ENCODE measurements around the gene F10. TPM values are rescaled to one million over a fixed set of nuclear protein-coding genes. Genes with fewer than 3 reads are reported as not detected.

F10 gene
- total RNA-seq, 3 donors from 2014 or later (not counting 1 experiment from before 2014, with no cell fraction given): not detected

DNA sequence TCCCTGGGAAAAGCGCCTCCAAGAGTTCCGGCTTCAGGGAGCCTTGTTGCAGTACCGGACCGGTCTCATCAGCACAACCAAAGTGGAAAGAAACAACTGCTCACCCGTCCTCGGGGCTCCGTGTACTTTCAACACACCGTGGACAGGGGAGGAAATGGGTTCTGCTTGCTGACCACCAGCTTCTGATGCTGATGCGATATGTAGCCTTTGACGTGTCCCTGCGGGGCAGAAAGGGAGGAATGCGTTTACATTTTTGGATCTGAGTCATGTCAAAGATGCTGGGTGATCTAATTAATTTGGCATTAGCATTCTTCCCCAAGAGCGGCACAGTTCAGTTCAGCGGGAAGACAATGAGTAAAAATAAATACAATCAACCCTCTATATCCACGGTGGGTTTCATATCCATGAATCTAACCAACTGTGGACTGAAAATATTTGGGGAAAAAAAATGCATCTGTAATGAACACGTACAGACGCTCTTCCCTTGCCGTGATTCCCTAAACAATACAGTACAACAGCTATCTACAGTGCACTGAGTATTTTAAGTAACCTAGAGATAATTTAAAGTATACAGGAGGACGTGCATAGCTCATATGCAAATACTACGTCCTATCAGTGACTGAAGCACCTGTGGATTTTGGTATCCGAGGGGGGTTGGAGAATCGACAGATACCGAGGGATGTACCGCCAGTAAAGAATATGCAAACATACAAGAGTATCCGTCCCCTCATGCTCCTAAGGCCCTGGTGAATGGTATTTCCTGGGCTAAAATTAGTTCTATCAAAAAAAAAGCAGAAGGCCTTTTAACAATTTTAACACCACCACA is 55.7 kb downstream of the F10 start:
- DNase-seq (no peak), ATAC-seq (no peak)
- H3K9me3 ChIP-seq (ENCODE audit: control insufficient read depth, insufficient read depth, low read length): no peaks in the 10 kb centered on the region
- H3K9me3 Mint-ChIP-seq: no peaks in the 10 kb centered on the region
- H3K27me3 ChIP-seq (ENCODE audit: control insufficient read depth, insufficient read depth, low read length): no peaks in the 10 kb centered on the region
- peak overlapping the region in 1 of 2 donors; percentile 100 for H3K27ac Mint-ChIP-seq
- H3K4me1 ChIP-seq (ENCODE audit: control insufficient read depth, insufficient read depth, low read length): peaks cover 54% of the 10 kb centered on the region
- peaks cover 13 to 63% of the 10 kb centered on the region in 2 donors for H3K4me1 Mint-ChIP-seq
- H3K4me3 Mint-ChIP-seq: peak overlapping the region; percentile 47
- no peak overlapping the region for H3K4me3 ChIP-seq (ENCODE audit: low read length)
- WGBS (ENCODE audit: insufficient coverage): 84% methylated on average over 17 of the region's 25 CpGs
- H3K36me3 ChIP-seq (ENCODE audit: control insufficient read depth, insufficient read depth, low read length): peaks cover 31% of the 10 kb centered on the region
- H3K27me3 Mint-ChIP-seq (ENCODE audit: low read depth in 2 of 2): no peaks in the 10 kb centered on the region
- TF ChIP-seq, protein P1, sequence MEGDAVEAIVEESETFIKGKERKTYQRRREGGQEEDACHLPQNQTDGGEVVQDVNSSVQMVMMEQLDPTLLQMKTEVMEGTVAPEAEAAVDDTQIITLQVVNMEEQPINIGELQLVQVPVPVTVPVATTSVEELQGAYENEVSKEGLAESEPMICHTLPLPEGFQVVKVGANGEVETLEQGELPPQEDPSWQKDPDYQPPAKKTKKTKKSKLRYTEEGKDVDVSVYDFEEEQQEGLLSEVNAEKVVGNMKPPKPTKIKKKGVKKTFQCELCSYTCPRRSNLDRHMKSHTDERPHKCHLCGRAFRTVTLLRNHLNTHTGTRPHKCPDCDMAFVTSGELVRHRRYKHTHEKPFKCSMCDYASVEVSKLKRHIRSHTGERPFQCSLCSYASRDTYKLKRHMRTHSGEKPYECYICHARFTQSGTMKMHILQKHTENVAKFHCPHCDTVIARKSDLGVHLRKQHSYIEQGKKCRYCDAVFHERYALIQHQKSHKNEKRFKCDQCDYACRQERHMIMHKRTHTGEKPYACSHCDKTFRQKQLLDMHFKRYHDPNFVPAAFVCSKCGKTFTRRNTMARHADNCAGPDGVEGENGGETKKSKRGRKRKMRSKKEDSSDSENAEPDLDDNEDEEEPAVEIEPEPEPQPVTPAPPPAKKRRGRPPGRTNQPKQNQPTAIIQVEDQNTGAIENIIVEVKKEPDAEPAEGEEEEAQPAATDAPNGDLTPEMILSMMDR (IDR thresholded peaks at IDR 0.05): no peak
- H3K27ac ChIP-seq (ENCODE audit: low read length): no peak overlapping the region
- intact Hi-C loops (cut with micrococcal nuclease): no loop called here
- H3K36me3 Mint-ChIP-seq: peaks cover 32% of the 10 kb centered on the region

DNA sequence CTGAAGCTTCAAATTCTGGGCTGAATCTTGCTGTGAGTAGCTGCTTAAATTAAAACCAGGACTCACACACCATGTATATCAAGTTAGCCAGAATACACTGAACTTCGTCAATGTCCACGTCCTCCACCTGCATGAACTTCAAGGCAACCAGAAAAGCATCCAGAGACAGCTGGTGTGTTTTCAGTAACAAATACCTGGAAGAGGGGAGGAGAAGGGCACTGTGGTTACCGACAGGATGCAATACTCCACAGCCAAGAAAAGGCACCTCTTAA is 56.2 kb downstream of the F10 start:
- peaks cover 18 to 69% of the 10 kb centered on the region in 2 donors for H3K4me1 Mint-ChIP-seq
- WGBS (ENCODE audit: insufficient coverage): 100% methylated on average over 2 of the region's 3 CpGs
- no peak overlapping the region for H3K27ac ChIP-seq (ENCODE audit: low read length)

DNA sequence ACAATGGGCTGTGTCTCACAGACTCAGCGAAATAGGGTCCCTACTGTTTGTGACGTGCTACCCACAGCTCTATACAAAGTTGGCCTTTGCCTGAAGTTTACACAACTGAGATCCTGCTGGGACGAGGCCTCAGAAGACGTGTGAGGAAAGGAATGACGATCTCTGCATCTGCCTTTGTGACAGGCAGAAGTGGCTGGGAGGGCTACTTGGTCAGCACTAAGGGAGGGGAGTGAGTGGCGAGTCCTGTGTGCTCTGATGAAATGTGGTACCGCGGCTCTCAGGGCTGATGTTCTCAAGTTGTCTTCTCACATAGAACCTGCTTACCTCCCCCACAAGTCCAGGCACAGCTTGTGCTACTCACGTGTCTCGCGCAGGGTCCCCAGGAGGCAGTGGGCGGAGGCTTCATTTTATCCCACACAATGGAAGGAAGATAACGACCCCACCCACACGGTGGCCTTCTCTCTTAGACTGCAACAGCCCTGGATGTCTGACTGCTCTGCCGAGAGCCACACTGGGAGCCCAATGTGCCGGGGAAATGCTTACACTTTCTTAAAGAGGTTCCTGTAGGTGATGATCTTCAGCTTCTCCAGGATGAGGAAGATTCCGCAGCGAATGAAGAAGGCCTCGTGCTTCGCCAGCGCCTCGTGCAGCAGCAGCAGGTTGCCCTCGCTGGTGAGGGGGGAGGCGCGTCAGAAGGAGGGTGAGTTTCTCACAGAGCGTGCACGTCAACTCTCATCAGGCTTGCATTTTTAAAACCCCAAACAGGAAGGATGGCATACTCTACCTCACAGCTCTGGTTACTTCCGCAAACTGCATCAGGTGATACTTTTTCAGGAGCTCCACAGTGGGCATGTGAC is 57.0 kb downstream of the F10 start:
- H3K27ac Mint-ChIP-seq: peak overlapping the region in 1 of 2 donors; percentile 100
- peak overlapping the region; percentile 46 for H3K27ac ChIP-seq (ENCODE audit: low read length)
- 85% methylated on average over 28 of the region's 28 CpGs for WGBS (ENCODE audit: insufficient coverage)

More for the DNA sequence above, 56.2 kb downstream of the F10 start:
- Histone ChIP-seq H3K27me3 (ENCODE audit: control insufficient read depth, insufficient read depth, low read length) (no peaks in the 10 kb centered on the region), H3K9me3 (ENCODE audit: control insufficient read depth, insufficient read depth, low read length) (no peaks in the 10 kb centered on the region), H3K36me3 (ENCODE audit: control insufficient read depth, insufficient read depth, low read length) (peaks cover 32% of the 10 kb centered on the region), H3K4me3 (ENCODE audit: low read length) (no peak overlapping the region), H3K4me1 (ENCODE audit: control insufficient read depth, insufficient read depth, low read length) (peaks cover 58% of the 10 kb centered on the region)
- no peaks in the 10 kb centered on the region for H3K9me3 Mint-ChIP-seq
- DNase-seq: no peak
- no peak for ATAC-seq
- peak overlapping the region in 1 of 2 donors; percentile 100 for H3K27ac Mint-ChIP-seq
- no peaks in the 10 kb centered on the region for H3K27me3 Mint-ChIP-seq (ENCODE audit: low read depth in 2 of 2)
- no peak overlapping the region for H3K4me3 Mint-ChIP-seq
- TF ChIP-seq, protein P1 (IDR thresholded peaks at IDR 0.05): no peak
- H3K36me3 Mint-ChIP-seq: peaks cover 32% of the 10 kb centered on the region
- intact Hi-C loops (cut with micrococcal nuclease): no loop called here

More for the DNA sequence above, 57.0 kb downstream of the F10 start:
- intact Hi-C loops (cut with micrococcal nuclease): loop anchor here (10.0 kb wide), 1 partner anchor 695 kb away; no protein-coding TSS in a partner anchor
- H3K36me3 Mint-ChIP-seq: peaks cover 32% of the 10 kb centered on the region
- Histone ChIP-seq H3K36me3 (ENCODE audit: control insufficient read depth, insufficient read depth, low read length) (peaks cover 33% of the 10 kb centered on the region), H3K4me1 (ENCODE audit: control insufficient read depth, insufficient read depth, low read length) (peaks cover 65% of the 10 kb centered on the region), H3K4me3 (ENCODE audit: low read length) (no peak overlapping the region), H3K27me3 (ENCODE audit: control insufficient read depth, insufficient read depth, low read length) (no peaks in the 10 kb centered on the region), H3K9me3 (ENCODE audit: control insufficient read depth, insufficient read depth, low read length) (no peaks in the 10 kb centered on the region)
- peak; percentile 31 to 53 (median 42) for ATAC-seq
- H3K4me3 Mint-ChIP-seq: peak overlapping the region; percentile 79
- TF ChIP-seq, protein P1 (IDR thresholded peaks at IDR 0.05): no peak
- H3K4me1 Mint-ChIP-seq: peaks cover 25 to 73% of the 10 kb centered on the region in 2 donors
- H3K9me3 Mint-ChIP-seq: no peaks in the 10 kb centered on the region
- H3K27me3 Mint-ChIP-seq (ENCODE audit: low read depth in 2 of 2): no peaks in the 10 kb centered on the region
- DNase-seq: peak in 1 of 2 donors; percentile 67
